GM23338 (cell line): ENCODE data around the gene PDS5A. TPM values are rescaled to one million over a fixed set of nuclear protein-coding genes. Genes with fewer than 3 reads are reported as not detected.

Experiments used
- ATAC-seq: fragments of 200-7000 bp; cut with Tn5 transposase; 3 replicates; pipeline ENCODE4 v1.9.1; 2020
- DNase-seq: peaks from one replicate; pipeline ENCODE4 v3.0.0-alpha.2; 2015; ENCODE audit warnings: low spot score
- H2AFZ ChIP-seq: fragments of 200-600 bp; sonication (generic); 2 replicates; pipeline ENCODE4 v1.8.0; 2016; ENCODE audit warnings: antibody characterized with exemption, mild to moderate bottlenecking, moderate library complexity
- H3F3A ChIP-seq: fragments of 200-600 bp; sonication (generic); replicated peaks from 2 replicates; pipeline ENCODE4 v1.8.0; 2017; ENCODE audit warnings: antibody characterized with exemption, mixed run types, low read depth
- H3K27ac ChIP-seq: fragments of 200-600 bp; sonication (generic); 2 replicates; pipeline ENCODE4 v1.6.1; 2016; ENCODE audit warnings: low read depth
- H3K27me3 ChIP-seq: fragments of 200-600 bp; sonication (generic); 2 replicates; pipeline ENCODE4 v1.8.0; 2016; ENCODE audit warnings: mild to moderate bottlenecking, mixed run types, moderate library complexity; ENCODE audit not compliant: insufficient read depth
- H3K36me3 ChIP-seq: fragments of 200-600 bp; sonication (generic); 2 replicates; pipeline ENCODE4 v1.8.0; 2016; ENCODE audit warnings: mild to moderate bottlenecking; ENCODE audit not compliant: insufficient read depth
- H3K4me1 ChIP-seq: fragments of 200-600 bp; sonication (generic); 2 replicates; pipeline ENCODE4 v1.8.0; 2016; ENCODE audit warnings: mild to moderate bottlenecking, moderate library complexity; ENCODE audit not compliant: insufficient read depth
- H3K4me2 ChIP-seq: fragments of 200-600 bp; sonication (generic); 2 replicates; pipeline ENCODE4 v1.7.1; 2017; ENCODE audit warnings: mixed run types
- H3K4me3 ChIP-seq: fragments of 200-600 bp; sonication (generic); 2 replicates; pipeline ENCODE4 v1.6.1; 2016; ENCODE audit warnings: mixed run types
- H3K79me2 ChIP-seq: fragments of 200-600 bp; sonication (generic); replicated peaks from 2 replicates; pipeline ENCODE4 v1.8.0; 2017; ENCODE audit warnings: mild to moderate bottlenecking; ENCODE audit not compliant: insufficient read depth
- H3K9me2 ChIP-seq: fragments of 200-600 bp; sonication (generic); 2 replicates; pipeline ENCODE4 v1.8.0; 2017; ENCODE audit not compliant: insufficient read depth
- H4K20me1 ChIP-seq: fragments of 200-600 bp; sonication (generic); replicated peaks from 2 replicates; pipeline ENCODE4 v1.8.0; 2017; ENCODE audit warnings: mild to moderate bottlenecking; ENCODE audit not compliant: insufficient read depth
- H3K27ac Mint-ChIP-seq: 2 replicates; pipeline ENCODE4 v1.8.0; 2020; ENCODE audit warnings: inconsistent platforms, mild to moderate bottlenecking, moderate library complexity, mixed read lengths
- H3K27me3 Mint-ChIP-seq: 3 replicates; pipeline ENCODE4 v1.8.0; 2022; ENCODE audit warnings: low read depth, mild to moderate bottlenecking, moderate library complexity, mixed read lengths, inconsistent platforms; ENCODE audit not compliant: insufficient read depth, poor library complexity
- H3K36me3 Mint-ChIP-seq: 3 replicates; pipeline ENCODE4 v1.8.0; 2021; ENCODE audit warnings: low read depth, mild to moderate bottlenecking, inconsistent platforms, moderate library complexity, mixed read lengths
- H3K4me1 Mint-ChIP-seq: 3 replicates; pipeline ENCODE4 v1.8.0; 2020; ENCODE audit warnings: mild to moderate bottlenecking, inconsistent platforms, mixed read lengths
- H3K4me3 Mint-ChIP-seq: 3 replicates; pipeline ENCODE4 v1.8.0; 2021; ENCODE audit warnings: moderate library complexity, mild to moderate bottlenecking, inconsistent platforms, mixed read lengths
- H3K9me3 Mint-ChIP-seq: 3 replicates; pipeline ENCODE4 v1.8.0; 2020; ENCODE audit warnings: moderate library complexity, mild to moderate bottlenecking, inconsistent platforms, mixed read lengths
- CREB1 ChIP-seq: fragments of 250-450 bp; sonication (Bioruptor Pico); IDR thresholded peaks from 2 replicates; pipeline ENCODE4 v1.5.0; 2020; ENCODE audit warnings: low read depth, mild to moderate bottlenecking, moderate library complexity
- CTCF ChIP-seq, 2 experiments: fragments of 200-600 bp in 1 of 2; sonication (generic) in 1 of 2; conservative IDR thresholded peaks; 2 replicates each; pipeline versions ENCODE4 v1.5.1 to v1.6.1; 2016 to 2017; ENCODE audit warnings: antibody characterized with exemption in 2 of 2, low read depth in 2 of 2, mild to moderate bottlenecking in 2 of 2, moderate library complexity in 1 of 2
- ETS1 ChIP-seq: IDR thresholded peaks from 2 replicates; pipeline ENCODE4 v1.6.1; 2016; ENCODE audit warnings: antibody characterized with exemption
- JUNB ChIP-seq: IDR thresholded peaks from one replicate; pipeline ENCODE4 v1.6.1; 2016; ENCODE audit warnings: antibody characterized with exemption; ENCODE audit not compliant: unreplicated experiment
- NANOG ChIP-seq: IDR thresholded peaks from 2 replicates; pipeline ENCODE4 v1.6.1; 2016; ENCODE audit warnings: antibody characterized with exemption, borderline replicate concordance
- REST ChIP-seq: IDR thresholded peaks from one replicate; pipeline ENCODE4 v1.6.1; 2018; ENCODE audit warnings: antibody characterized with exemption; ENCODE audit not compliant: unreplicated experiment
- STAT1 ChIP-seq: IDR thresholded peaks from one replicate; pipeline ENCODE4 v1.6.1; 2016; ENCODE audit warnings: antibody characterized with exemption; ENCODE audit not compliant: unreplicated experiment
- ZNF331 ChIP-seq: fragments of 250-450 bp; sonication (Bioruptor Pico); IDR thresholded peaks from 2 replicates; pipeline ENCODE4 v1.5.0; 2020; ENCODE audit warnings: low read depth, mild to moderate bottlenecking, moderate library complexity
- ZNF462 ChIP-seq: fragments of 250-450 bp; sonication (Bioruptor Pico); IDR thresholded peaks from 2 replicates; pipeline ENCODE4 v1.5.0; 2020; ENCODE audit warnings: mild to moderate bottlenecking, moderate library complexity
- polyA plus RNA-seq: library from polyadenylated mRNA; unstranded; fragments of >200 nt; fragmentation: Nextera tagmentation; extraction: Ambion mirVana; gene quantifications from 2 replicates; pipeline ENCODE4 v1.2.1, GENCODE V29; 2016
- total RNA-seq: library from RNA; depleted of rRNA; stranded (reverse); fragments of >200 nt; shearing (Covaris generic); gene quantifications from 2 replicates; pipeline ENCODE4 v1.2.3, GENCODE V29; 2014

PDS5A gene
- total and polyA plus RNA-seq, 2 experiments from 2014 or later, result 22.1 to 91.9 TPM

- Histone ChIP-seq H3K27me3 (no peaks in the 10 kb centered on the region), H3K36me3 (peaks cover 33% of the 10 kb centered on the region), H4K20me1 (peaks cover 27% of the 10 kb centered on the region), H3K79me2 (peaks cover 49% of the 10 kb centered on the region), H3F3A (0 out of 2 replicates have a peak, but pooled peaks cover 3% of the 10 kb centered on the region), H3K4me1 (0 out of 2 replicates have a peak, but pooled peaks cover 7% of the 10 kb centered on the region), H3K9me2 (no peaks in the 10 kb centered on the region; the same call in 1 of the 2 replicates), H3K27ac (peak overlapping the region; percentile 64; the same call in 1 of the 2 replicates), H3K4me3 (peak overlapping the region; percentile 93), H2AFZ (peak overlapping the region; percentile 49; the same call in 1 of the 2 replicates), H3K4me2 (peak overlapping the region; percentile 77)
- Mint-ChIP-seq H3K9me3 (no peaks in the 10 kb centered on the region), H3K27me3 (peaks cover 11% of the 10 kb centered on the region), H3K36me3 (peaks cover 35% of the 10 kb centered on the region), H3K4me1 (peaks cover 14% of the 10 kb centered on the region), H3K27ac (no peak overlapping the region), H3K4me3 (peak overlapping the region; percentile 87)
- peak; percentile 11 for ATAC-seq
- DNase-seq, result peak; percentile 19
- TF ChIP-seq ZNF462 (CRISPR knock-in tag) (no peak), ETS1 (no peak), NANOG (no peak), CREB1 (no peak), CTCF (conservative IDR thresholded peaks at IDR 0.05; ENCODE audit: low read depth in 2 of 2) (no peak), STAT1 (no peak), JUNB (no peak), REST (no peak), ZNF331 (CRISPR knock-in tag) (no peak)
Observed at GRCh38 chr4:39976945-39977488, 694 bp downstream of the PDS5A start.
